GM18907 (cell line): ENCODE data around the gene ARHGAP42.
A peak's percentile ranks its signal among the peaks of the same experiment; 100 is the strongest.

Experiments used
- ATAC-seq: cut with Tn5 transposase; IDR thresholded peaks from one replicate; pipeline ENCODE4 v1.9.1; 2021; ENCODE audit warnings: mild to moderate bottlenecking, moderate library complexity; ENCODE audit not compliant: unreplicated experiment

Gene ARHGAP42

GRCh38 chr11:100903284-100903683, 216.2 kb downstream of the ARHGAP42 start:
- ATAC-seq: no peak

DNA sequence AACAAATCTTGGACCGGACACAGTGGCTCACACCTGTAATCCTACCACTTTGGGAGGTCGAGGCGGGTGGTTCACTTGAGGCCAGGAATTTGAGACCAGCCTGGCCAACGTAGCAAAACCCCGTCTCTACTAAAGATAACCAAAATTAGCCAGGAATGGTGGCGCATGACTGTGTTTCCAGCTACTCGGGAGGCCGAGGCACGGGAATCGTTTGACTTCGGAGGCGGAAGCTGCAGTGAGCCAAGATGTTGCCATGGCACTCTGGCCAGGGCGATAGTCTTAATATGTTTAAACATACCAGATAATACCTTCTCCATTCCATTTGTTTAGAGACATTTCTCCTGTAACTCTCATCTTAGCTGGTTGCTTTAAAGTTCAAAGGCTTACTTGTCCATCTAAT, 218.6 kb downstream of the ARHGAP42 start:
- ATAC-seq: no peak

DNA sequence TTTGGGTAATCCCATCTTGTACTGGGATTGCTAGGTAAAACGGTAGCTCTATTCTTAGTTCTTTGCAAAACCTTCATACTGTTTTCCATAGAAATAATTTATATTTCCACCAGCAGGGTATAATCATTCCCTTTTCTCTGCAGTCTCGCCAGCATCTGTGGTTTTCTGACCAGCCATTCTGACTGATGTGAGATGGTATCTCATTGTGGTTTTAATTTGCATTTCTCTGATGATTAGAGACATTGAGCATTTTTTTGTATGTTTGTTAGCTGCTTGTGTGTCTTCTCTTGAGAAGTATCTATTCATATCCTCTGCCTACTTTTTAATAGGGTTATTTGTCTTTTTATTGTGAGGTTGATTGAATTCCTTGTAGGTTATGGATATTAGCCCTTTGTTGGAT, 221.7 kb downstream of the ARHGAP42 start:
- ATAC-seq: peak; percentile 58

DNA sequence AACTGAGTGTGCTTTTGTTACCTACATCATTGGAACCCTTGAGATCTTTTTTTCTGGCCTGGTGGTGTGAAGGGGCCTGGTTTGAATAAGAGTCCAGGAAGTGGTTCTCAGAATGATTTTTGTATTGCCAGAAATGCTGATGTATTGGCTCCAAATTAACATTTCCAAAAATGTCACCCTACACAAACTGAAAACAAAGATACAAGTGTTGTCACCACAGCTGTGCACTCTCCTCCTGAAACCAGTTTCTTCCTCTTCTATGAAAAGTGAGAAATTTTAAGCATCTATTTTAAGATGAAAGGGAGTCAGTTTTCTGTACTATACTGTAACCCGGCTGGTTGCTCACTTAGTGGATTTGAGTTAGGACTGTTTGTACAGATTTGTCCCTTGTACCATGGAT, 223.7 kb downstream of the ARHGAP42 start:
- peak; percentile 91 for ATAC-seq

DNA sequence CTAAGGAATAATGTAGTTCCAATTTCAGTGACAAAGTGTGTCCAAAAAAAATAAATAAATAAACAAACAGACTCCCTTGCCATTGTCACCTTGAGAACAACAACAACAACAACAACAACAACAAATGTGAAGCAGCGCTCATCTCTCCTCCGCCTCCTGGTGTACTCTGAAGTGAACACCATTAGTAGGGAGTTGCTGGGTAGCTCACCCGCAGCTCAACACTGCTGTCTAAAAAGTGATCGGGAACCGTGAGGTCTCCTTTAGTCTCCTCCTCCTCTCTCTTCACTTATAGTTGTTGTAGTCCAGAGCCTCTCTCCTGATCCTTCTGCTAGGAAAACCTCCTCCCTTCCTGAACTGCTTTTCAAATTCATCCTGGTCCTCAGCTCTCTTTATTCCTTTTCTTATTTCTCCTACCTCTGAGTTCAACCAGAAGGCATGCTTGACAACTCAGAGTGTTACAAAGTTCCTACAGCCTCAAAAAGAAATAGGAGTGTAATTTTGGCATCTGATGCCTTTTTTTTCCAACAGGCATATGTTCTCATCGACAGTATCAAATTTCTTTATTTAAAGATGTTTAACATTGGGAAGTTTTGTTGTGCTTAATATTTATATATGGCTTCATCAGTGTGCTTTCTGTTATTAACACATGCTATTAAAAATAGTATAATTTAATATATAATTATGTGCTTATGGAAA, 227.5 kb downstream of the ARHGAP42 start:
- ATAC-seq: no peak

DNA sequence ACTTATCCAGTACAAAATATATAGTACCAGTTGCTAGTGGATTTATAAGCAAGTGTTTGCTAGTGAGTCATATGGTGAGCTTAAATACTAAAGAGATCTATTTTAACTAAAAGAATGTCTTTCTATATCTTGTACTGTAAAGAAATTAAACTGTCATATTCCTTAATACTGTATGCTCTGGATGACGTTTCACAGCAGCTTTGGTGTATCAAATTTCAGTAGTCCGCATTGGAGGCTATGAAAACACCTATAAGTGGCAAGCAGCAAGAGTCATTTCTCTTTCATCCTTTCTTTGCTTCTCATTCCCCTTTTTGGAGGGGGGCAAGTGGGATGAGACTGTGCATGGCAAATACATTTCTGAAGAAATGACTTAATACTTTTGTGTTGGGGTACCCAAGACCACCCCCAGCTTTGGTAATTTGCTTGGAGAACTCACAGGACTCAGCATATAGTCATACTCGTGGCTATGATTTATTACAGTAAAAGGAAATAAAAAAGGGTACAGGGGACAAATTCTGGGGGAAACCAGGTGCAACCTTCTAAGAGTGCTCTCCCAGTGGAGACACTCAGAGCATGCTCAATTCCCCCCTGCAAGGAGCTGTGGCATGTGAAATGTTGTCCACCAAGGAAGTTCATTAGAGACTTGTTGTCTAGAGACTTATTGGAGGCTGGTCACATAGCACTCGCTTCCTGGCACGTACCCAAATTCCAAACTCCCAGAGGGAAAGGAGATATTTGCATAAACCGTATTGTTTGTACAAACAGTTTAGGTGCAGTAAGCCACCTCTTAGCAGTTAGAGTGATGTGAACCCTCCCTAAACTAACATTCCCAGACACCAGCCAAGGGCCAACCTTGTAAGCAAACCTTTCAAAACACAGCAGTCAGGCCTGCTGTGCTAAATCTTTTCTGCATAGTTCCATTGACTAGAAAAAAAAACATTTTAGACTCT, 231.7 kb downstream of the ARHGAP42 start:
- no peak for ATAC-seq

DNA sequence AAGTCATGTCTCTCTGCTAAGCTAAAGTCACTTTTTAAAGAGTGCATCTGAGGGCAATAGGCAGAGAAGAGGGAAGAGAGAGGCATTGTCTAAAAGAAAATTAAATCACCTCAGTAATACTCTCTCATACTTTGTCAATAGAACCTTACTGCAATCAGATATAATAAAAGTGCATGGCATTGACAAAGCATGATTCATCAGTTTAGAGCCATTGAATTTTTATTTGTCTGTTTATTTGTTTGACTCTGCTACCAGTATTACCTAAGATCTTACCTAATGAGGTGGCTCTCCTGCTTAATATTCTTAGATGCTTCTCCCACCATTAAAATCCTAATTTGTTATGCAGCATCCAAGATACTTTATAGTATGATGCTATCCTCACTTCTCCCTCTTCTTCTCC, 233.5 kb downstream of the ARHGAP42 start:
- ATAC-seq: no peak

DNA sequence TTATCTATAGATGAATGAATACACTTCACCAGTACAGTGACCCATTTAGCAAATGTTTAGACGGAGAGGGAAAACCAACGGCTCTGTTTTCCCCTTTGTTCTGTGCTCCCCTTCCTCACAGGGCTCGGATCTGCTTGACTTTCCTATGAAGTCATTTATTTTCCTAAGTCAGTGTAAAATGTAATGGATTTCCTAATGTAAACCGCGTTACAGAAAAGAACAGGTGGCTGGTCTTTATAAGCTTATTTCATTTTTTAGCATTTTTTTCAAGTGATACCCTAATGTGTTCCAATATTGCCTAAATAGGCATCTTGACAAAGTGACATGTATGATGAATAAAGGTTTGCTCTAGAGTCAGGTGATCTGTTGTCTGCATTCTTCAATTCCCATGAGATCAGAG, 235.0 kb downstream of the ARHGAP42 start:
- no peak for ATAC-seq

GRCh38 chr11:100923555-100923954, 236.5 kb downstream of the ARHGAP42 start:
- ATAC-seq: no peak

- peak; percentile 92 for ATAC-seq
Measured at GRCh38 chr11:100925935-100926334, 238.8 kb downstream of the ARHGAP42 start.

- ATAC-seq: no peak
Measured at GRCh38 chr11:100927579-100927978, 240.5 kb downstream of the ARHGAP42 start.

GRCh38 chr11:100928426-100928825, 241.3 kb downstream of the ARHGAP42 start:
- no peak for ATAC-seq

- ATAC-seq: peak; percentile 46
Measured at GRCh38 chr11:100929377-100929776, 242.3 kb downstream of the ARHGAP42 start.

GRCh38 chr11:100930185-100930778, 243.2 kb downstream of the ARHGAP42 start:
- ATAC-seq: no peak

- ATAC-seq: peak; percentile 53
Measured at GRCh38 chr11:100932474-100933100, 245.5 kb downstream of the ARHGAP42 start.

- ATAC-seq: no peak
Measured at GRCh38 chr11:100936781-100937180, 249.7 kb downstream of the ARHGAP42 start.

GRCh38 chr11:100939571-100939970, 252.5 kb downstream of the ARHGAP42 start:
- ATAC-seq: no peak

DNA sequence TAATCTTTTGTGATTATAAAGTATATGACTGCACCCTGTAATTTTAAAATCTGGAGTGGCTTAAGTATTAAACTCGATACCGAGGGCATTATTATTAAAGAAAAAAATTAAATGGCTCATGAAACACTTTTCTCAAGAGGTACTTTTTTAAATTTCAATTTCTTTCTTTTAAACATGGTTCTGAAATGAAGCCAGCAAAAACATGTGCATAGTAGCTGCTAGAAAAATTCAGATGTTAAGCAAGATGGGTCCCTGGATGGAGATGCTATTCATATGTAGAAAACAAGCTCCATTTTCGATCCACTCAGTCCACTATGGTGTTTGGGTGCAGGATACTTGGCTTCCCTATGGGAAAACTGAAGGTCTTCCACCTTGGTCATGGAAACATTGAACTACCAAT, 253.0 kb downstream of the ARHGAP42 start:
- ATAC-seq: no peak

- ATAC-seq: no peak
Measured at GRCh38 chr11:100941033-100941432, 253.9 kb downstream of the ARHGAP42 start.

DNA sequence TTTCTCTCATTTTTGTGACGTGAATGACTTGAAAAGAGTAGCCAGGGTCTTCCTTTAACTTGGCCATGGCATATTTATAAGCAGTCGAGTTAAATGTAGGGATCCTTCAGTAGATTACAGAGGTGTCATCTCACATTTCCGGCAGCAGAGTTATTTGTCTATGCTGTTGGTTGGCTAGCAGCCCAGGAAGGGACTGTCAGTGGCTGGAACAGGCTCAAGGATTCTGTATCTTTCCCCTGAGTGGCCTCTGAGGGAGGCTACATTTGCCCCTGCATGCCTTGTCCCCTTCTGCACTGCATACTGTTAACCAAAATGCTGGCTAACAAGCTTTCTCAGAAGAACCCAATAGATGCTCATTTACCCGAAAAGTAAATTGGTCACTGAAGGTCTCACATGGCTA, 254.9 kb downstream of the ARHGAP42 start:
- ATAC-seq: no peak

DNA sequence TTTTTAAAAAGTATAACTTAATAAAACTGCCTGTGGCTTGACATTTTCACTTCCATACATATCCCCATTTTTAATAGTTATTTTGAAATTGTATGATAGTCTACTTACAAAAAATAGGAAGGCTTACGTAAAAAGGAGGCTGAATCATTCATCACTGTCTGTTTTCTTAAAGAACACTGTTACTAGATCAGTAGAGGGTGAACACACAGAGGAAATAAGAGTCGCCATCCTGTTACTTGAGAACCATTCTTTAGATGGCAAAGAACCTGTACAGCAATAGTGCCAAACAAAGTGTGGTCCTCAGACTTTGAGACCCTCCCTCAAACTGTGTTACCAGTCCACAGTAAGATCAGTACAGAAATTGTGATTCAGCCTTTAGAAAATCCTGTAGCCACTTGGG, 261.8 kb downstream of the ARHGAP42 start:
- no peak for ATAC-seq
